ENCODE data around the gene CHST8.

DNA sequence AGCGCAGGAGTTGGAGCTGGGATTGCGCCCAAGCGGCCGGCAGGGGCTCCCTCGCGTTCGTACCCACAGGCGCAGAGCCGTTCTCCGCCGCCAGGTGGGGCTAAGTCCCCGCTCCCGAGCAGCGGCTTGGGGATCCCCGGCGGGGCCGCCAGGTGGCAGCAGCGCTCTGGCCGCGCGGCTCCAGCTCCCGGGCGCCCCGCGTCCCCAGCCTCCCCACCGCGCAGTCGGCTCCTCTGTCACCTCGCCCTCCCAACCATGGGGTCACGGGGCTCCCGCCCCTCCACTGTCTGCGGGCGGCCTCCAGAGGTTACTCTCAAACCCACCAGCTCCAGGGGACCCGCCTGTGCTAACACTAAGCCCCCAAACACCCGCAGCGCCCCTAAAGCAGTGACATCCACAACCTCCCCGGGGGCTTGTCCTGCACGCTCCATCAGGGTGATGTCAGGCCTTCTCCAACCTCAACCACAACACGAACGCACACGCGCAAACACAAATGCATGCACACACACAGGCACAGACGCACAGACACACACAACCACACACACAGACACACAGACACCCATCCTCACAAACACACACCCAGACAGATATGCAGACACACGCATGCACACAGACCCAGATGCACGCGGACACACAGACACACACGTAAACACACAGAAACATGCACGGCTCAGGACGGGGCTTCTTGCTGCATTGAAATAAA is 156.5 kb downstream of the CHST8 start:
- TF ChIP-seq BHLHE40 (IDR thresholded peaks at IDR 0.05; ENCODE audit: borderline replicate concordance) (no peak), SP1 (IDR thresholded peaks at IDR 0.05) (no peak), HDGF (IDR thresholded peaks at IDR 0.05; ENCODE audit: borderline replicate concordance) (no peak), TARDBP (IDR thresholded peaks at IDR 0.05) (no peak), FOXK2 (IDR thresholded peaks at IDR 0.05) (no peak), FOXA1 (IDR thresholded peaks at IDR 0.05) (no peak), ELF4 (IDR thresholded peaks at IDR 0.05) (no peak), SUZ12 (IDR thresholded peaks at IDR 0.05) (no peak), LEF1 (IDR thresholded peaks at IDR 0.05; ENCODE audit: borderline replicate concordance) (no peak), ARNT (IDR thresholded peaks at IDR 0.05) (no peak), ZNF384 (IDR thresholded peaks at IDR 0.05) (no peak), FOXM1 (IDR thresholded peaks at IDR 0.05; ENCODE audit: borderline replicate concordance) (no peak)
- TF ChIP-seq, protein P1, sequence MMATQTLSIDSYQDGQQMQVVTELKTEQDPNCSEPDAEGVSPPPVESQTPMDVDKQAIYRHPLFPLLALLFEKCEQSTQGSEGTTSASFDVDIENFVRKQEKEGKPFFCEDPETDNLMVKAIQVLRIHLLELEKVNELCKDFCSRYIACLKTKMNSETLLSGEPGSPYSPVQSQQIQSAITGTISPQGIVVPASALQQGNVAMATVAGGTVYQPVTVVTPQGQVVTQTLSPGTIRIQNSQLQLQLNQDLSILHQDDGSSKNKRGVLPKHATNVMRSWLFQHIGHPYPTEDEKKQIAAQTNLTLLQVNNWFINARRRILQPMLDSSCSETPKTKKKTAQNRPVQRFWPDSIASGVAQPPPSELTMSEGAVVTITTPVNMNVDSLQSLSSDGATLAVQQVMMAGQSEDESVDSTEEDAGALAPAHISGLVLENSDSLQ (IDR thresholded peaks at IDR 0.05) = no peak
